ENCODE measurements around the gene GPR142.

Gene GPR142, protein sequence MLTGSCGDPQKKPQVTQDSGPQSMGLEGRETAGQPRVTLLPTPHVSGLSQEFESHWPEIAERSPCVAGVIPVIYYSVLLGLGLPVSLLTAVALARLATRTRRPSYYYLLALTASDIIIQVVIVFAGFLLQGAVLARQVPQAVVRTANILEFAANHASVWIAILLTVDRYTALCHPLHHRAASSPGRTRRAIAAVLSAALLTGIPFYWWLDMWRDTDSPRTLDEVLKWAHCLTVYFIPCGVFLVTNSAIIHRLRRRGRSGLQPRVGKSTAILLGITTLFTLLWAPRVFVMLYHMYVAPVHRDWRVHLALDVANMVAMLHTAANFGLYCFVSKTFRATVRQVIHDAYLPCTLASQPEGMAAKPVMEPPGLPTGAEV

DNA sequence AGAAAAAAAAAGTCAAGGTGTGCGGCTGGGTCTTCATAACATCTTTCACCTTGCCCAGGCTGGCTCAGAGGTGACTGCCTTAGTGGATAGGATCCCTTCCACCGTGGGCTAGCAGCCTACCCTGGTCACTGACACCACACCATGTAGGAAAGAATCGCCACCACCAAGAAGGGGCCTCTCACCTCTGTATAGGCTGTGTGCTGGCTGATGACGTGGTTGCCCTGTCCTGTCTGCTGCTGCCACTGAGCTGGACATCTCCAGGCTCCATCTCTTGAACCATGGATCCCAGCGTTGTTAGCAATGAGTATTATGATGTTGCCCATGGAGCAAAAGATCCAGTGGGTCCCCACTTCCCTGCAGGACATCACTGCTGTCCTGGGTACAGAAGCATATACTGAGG is at the start of gene GPR142:
GPR142 (plus strand) TSS at position 301 of the 400 bp plus-strand sequence. CDS start 2,035 bp downstream, outside the sequence.
- DNase-seq (ENCODE audit: low spot score in 2 of 2) (no peak), ATAC-seq (no peak)
- peak within 1 kb of the TSS; percentile 56 for H3K4me3 Mint-ChIP-seq
- peaks cover 5% of the 10 kb centered on the region for H3K36me3 Mint-ChIP-seq
- H3K9me3 Mint-ChIP-seq = no peaks in the 10 kb centered on the region
- H3K4me1 Mint-ChIP-seq = peaks cover 18% of the 10 kb centered on the region
- H3K27ac Mint-ChIP-seq = no peak within 1 kb of the TSS

DNA sequence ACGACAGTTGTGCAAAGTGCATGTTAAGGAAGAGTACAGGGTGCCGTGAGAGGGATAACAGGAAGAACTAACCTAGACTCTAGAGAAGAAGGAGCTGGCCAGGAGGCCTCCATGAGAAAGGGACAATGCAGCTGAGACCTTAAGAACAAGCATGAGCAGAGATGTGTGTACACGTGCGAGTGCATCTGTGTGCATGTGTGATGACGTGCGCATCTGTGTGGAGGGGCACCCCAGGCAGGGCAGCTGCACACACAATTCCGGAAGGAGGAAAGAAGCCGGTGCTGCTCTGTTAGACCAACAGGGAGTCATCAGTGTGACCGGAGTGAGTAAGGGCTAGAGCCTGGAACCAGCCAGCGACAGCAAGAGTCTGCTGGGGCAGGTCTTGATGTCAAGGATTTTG is 48.9 kb upstream of the GPR142 start:
- Mint-ChIP-seq H3K36me3 (no peaks in the 10 kb centered on the region), H3K27ac (no peak overlapping the region), H3K4me3 (no peak overlapping the region), H3K4me1 (no peaks in the 10 kb centered on the region), H3K9me3 (no peaks in the 10 kb centered on the region)
- ATAC-seq = no peak
- no peak for DNase-seq (ENCODE audit: low spot score in 2 of 2)

DNA sequence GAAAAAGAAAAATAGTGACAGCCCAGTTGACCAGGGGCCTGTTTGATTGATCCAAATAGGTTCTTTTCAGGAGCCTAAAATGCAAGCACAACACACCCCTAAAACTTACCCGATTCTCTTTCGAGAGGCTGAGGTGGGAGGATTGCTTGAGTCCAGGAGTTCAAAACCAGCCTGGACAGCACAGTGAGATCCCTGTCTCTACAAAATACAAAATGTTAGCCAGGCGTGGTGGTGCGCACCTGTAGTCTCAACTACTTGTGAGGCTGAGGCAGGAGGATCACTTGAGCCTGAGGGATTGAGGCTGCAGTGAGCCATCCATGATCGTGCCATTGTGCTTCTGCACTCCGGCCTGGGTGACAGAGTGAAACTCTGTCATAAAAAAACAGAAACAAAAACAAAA is 42.8 kb upstream of the GPR142 start:
- Mint-ChIP-seq H3K36me3 (no peaks in the 10 kb centered on the region), H3K27ac (peak overlapping the region; percentile 86), H3K4me3 (no peak overlapping the region), H3K4me1 (peaks cover 29% of the 10 kb centered on the region), H3K9me3 (no peaks in the 10 kb centered on the region)
- ATAC-seq = no peak
- no peak for DNase-seq (ENCODE audit: low spot score in 2 of 2)

DNA sequence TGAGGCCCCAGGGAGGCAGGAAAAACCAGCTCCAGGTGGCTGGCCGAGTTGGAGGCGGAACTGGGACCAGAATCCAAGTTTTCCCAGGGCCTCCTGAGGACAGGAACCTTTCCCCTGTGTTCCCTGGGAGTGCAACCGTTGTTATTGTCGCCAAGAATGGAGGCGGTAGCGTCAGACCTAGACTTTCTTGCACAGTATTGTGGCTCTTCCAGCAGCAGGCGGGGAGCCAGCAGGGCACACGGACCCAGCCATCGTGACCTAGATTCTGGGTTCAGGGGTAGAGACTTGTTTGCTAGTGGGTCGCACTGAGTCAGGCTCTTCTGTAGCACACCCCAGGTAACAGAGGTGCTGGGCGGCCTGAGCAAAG is 41.9 kb upstream of the GPR142 start:
- Mint-ChIP-seq H3K9me3 (no peaks in the 10 kb centered on the region), H3K36me3 (no peaks in the 10 kb centered on the region), H3K27ac (no peak overlapping the region), H3K4me3 (peak overlapping the region; percentile 57), H3K4me1 (peaks cover 32% of the 10 kb centered on the region)
- ATAC-seq (peak; percentile 44), DNase-seq (ENCODE audit: low spot score in 2 of 2) (no peak)

DNA sequence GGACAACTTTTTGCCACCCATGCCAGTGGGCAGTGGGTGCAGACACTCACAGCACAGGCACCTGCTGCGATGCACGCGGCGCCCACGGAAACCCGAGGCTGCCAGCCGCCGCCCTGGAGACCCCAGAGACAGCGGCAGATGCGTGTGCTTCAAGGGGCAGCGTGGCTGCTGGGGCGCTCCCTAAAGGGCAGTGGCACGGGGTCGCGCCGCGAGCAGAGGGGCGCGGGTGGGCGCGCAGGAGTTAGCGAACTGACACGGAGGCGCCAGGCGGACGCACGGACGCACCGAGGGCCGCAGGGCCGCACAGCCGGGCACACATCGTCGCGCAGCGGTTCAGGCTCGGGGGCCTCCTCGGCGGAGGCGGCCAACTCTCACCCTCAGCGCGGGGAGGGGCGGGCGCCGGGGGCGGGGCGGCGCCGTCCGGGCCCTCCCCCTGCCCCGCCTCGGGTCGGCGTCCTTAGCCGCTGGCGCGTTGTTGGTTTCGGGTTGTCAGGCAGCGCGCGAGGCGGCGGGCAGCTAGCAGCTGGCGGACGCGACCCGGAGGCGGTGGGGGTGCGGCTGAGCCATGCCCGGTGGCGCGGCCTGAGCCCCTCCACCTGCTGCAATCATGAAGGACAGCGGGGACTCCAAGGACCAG is 41.4 kb upstream of the GPR142 start, which contains the start of gene KIF19:
KIF19 (plus strand) TSS at position 484 of the 637 bp plus-strand sequence; CDS start at position 608, 124 bp downstream.
- no peak within 1 kb of the TSS for H3K27ac Mint-ChIP-seq
- H3K36me3 Mint-ChIP-seq = no peaks in the 10 kb centered on the region

DNA sequence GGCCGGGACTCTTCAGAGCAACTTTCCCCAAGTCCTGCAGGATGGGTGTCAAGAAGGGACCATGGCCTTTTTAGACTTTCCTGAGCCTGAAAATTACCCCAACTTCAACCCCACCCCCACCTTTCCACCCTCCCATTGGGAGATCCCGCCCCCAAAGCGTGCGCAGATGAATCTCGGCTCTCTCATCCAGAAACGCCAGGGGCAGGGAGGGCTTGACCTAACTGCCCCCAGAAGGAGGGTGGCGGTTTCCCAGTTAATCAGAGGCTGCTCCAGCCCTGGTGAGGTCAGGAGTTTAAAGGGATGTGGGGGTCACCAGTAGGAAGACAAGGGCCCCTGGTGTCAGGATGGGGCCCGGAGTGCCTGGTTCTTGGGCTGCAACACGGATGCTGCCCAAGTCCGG is 40.8 kb upstream of the GPR142 start:
- Mint-ChIP-seq H3K36me3 (no peaks in the 10 kb centered on the region), H3K27ac (no peak overlapping the region), H3K4me3 (peak overlapping the region; percentile 57), H3K9me3 (no peaks in the 10 kb centered on the region), H3K4me1 (peaks cover 32% of the 10 kb centered on the region)
- no peak for DNase-seq (ENCODE audit: low spot score in 2 of 2)
- no peak for ATAC-seq

More for the DNA sequence above, 41.4 kb upstream of the GPR142 start, which contains the start of gene KIF19:
- DNase-seq (ENCODE audit: low spot score in 2 of 2) = peak; percentile 57 to 72
- no peaks in the 10 kb centered on the region for H3K9me3 Mint-ChIP-seq
- H3K4me3 Mint-ChIP-seq = peak within 1 kb of the TSS; percentile 57
- peaks cover 32% of the 10 kb centered on the region for H3K4me1 Mint-ChIP-seq
- peak; percentile 92 for ATAC-seq

DNA sequence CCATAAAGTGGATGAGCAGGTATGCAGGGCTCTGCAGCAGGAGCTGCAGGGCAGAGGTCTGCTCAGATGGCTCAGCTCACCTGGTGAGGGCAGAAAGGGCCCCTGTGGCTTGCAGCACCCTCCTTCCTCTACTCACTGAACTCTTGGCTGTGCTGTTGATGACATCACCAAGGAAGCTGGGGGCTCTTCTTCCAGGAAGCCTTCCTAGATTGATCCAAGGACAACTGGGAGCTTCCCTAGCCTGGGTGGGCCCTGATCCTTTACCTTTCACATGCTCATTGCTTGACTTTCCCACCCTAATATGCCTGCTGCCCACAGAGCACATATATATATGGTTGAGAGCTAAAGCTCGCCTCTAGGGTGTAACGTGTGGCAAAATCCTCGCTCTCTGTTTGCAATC is 38.8 kb upstream of the GPR142 start:
- no peak for DNase-seq (ENCODE audit: low spot score in 2 of 2)
- ATAC-seq = no peak
- no peak overlapping the region for H3K4me3 Mint-ChIP-seq
- no peaks in the 10 kb centered on the region for H3K36me3 Mint-ChIP-seq
- H3K9me3 Mint-ChIP-seq = no peaks in the 10 kb centered on the region
- H3K27ac Mint-ChIP-seq = peak overlapping the region; percentile 78
- peaks cover 32% of the 10 kb centered on the region for H3K4me1 Mint-ChIP-seq

DNA sequence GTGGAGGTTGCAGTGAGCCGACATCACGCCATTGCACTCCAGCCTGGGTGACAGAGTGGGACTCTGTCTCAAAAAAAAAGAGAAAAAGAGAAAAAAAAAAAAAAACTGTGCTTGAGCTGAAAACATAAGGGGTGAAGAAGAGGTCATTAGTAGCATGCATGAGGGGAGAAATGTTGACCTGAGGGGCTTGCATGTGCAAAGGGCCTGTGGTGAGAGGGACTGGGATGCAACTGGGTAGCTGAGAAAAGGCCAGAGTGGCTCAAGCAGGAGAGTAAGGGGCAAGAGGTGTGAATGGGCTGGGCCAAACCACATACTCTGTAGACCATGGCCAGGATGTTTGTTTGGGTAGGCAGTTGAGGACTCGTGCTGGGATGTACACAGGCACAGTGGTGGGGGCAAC is 37.9 kb upstream of the GPR142 start:
- no peaks in the 10 kb centered on the region for H3K9me3 Mint-ChIP-seq
- DNase-seq (ENCODE audit: low spot score in 2 of 2) = no peak
- H3K4me1 Mint-ChIP-seq = peaks cover 32% of the 10 kb centered on the region
- no peak for ATAC-seq
- no peaks in the 10 kb centered on the region for H3K36me3 Mint-ChIP-seq
- peak overlapping the region; percentile 78 for H3K27ac Mint-ChIP-seq
- no peak overlapping the region for H3K4me3 Mint-ChIP-seq

DNA sequence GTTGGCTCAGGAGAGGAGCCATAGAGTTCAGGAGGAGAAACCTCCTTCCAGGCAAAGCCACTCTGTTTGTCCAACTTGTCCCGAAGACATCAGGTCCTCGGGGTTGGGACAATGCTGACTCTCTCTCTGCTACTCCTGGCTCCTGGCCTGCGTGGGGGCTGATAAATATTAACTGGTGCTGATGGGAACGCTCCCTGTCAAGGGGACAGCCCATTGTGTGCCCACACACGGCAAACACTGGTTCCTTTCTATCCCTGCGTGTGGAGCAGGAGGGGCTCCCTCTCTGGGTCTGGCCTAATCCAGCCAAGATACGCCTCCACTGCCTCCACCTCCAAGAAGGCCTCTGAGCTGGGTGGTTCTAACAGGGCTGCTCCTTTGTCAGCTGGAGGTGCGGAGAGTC is 36.9 kb upstream of the GPR142 start:
- Mint-ChIP-seq H3K9me3 (no peaks in the 10 kb centered on the region), H3K4me1 (peaks cover 26% of the 10 kb centered on the region), H3K4me3 (no peak overlapping the region), H3K27ac (no peak overlapping the region), H3K36me3 (no peaks in the 10 kb centered on the region)
- ATAC-seq = no peak
- no peak for DNase-seq (ENCODE audit: low spot score in 2 of 2)

DNA sequence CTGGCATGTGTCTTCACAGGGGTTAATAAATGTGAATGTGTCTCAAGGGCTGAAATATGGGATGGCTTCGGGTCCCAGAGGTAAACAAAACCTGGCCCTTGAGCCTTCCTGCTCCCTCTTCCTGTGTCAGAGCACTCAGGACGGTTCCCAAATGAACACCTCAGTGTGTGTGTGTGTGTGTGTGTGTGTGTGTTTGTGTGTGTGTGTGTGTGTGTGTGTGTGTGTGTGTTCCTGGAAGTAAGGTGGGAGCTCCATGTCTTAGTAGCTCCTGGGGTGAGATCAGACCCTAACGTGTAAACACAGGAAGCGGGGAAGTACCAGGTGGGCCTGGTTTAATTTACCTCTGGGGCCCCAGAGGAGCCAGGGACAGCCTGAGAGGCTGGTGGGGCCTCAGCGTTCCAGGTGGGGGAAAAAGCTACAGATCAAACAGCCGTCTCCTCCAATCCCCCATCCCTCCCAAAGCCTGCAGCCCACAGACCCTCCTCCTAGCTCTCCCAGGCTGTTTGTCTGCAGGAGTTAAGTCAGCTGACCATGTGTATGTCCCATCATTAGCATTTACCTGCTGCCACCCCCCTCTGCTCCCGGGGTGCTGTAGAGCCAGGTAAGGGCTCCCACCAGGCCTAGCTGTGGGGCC is 35.2 kb upstream of the GPR142 start:
- Mint-ChIP-seq H3K9me3 (no peaks in the 10 kb centered on the region), H3K36me3 (no peaks in the 10 kb centered on the region), H3K4me1 (peaks cover 16% of the 10 kb centered on the region), H3K27ac (peak overlapping the region; percentile 55), H3K4me3 (no peak overlapping the region)
- no peak for DNase-seq (ENCODE audit: low spot score in 2 of 2)
- ATAC-seq = no peak

DNA sequence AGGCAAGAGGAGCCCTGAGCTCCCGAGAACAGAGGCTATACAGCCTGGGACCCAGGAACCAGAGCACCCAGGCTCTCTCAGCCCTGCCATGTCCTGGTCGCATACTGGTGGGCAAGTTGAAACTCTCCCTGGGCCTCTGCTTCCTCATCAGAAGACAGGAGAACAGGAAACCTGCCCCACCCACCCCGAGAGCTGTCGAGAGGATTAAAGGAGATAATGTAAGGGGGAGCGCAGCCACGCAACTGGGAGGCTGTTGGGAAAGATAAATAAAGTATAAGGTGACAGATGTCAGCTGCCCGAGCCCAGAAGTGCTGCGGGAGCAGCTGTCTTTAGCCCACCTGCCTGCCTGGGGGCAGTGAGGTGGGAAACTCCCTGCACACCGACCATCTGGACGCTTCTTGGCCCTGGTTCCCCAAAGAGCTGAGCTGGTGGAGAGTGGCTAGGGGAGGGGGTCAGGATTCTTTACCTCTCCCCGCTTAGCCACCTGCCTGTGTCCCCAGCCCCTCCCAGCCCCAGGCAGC is 34.5 kb upstream of the GPR142 start:
- H3K9me3 Mint-ChIP-seq = no peaks in the 10 kb centered on the region
- H3K27ac Mint-ChIP-seq = peak overlapping the region; percentile 55
- no peak for DNase-seq (ENCODE audit: low spot score in 2 of 2)
- ATAC-seq = no peak
- no peak overlapping the region for H3K4me3 Mint-ChIP-seq
- H3K4me1 Mint-ChIP-seq = peaks cover 16% of the 10 kb centered on the region
- no peaks in the 10 kb centered on the region for H3K36me3 Mint-ChIP-seq

DNA sequence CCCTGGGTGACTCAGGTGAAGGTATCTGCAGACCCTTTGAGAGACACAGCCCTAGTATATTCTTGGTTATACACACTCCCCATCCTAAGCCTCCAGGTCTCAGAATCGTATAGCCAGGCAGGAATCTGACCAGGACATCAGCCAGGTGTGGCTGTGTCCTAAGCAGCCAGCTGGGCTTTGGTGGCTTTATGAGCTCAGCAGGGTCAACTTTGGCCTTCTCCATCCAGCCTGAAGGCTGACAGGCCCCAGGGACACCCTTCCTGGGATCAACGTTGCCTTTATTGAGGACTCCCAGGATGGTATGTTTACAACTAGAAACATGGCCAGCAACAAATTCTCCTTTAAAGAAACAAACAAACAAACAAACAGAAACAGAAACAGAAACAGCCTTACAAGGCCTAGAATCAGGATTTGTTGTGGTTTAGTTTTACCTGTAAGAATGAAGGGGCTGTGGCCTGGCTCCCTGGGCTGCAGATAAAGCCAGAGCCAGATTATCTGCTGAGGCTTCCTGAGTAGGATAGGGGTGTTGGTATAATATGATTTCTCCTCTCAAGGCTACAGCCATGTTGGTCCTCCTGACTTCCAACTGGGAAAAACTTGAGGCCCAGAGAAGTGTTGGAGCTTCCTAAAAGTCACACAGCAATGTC is 32.8 kb upstream of the GPR142 start:
- DNase-seq (ENCODE audit: low spot score in 2 of 2) (no peak), ATAC-seq (no peak)
- Mint-ChIP-seq H3K27ac (no peak overlapping the region), H3K4me3 (no peak overlapping the region), H3K36me3 (no peaks in the 10 kb centered on the region), H3K4me1 (peaks cover 3% of the 10 kb centered on the region), H3K9me3 (no peaks in the 10 kb centered on the region)

DNA sequence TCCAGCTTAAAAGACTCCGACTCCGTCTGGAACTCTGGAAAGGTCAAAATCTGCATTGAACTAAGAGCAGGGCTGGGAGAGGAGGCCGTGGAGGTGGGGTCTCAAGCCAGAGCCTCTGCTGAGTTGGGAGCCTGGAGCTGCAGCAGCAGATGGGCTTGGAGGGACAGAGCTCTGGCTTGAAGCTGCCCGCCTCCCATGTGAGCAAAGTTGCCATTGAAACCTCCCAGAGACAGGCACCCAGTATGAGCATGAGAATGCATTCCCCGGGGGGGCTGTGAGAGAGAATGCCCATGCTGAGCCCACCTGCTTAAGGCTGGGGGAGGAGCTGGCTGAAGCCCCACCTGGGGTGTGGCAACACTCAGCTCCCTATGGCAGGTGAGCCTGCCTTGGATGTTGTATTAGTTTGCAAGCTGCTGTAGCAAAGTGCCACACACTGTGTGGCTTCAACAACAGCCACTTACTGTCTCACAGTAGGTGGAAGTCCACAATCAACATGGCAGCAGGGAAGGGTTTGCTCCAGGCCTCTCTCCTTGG is 31.7 kb upstream of the GPR142 start:
- ATAC-seq = no peak
- no peak overlapping the region for H3K4me3 Mint-ChIP-seq

DNA sequence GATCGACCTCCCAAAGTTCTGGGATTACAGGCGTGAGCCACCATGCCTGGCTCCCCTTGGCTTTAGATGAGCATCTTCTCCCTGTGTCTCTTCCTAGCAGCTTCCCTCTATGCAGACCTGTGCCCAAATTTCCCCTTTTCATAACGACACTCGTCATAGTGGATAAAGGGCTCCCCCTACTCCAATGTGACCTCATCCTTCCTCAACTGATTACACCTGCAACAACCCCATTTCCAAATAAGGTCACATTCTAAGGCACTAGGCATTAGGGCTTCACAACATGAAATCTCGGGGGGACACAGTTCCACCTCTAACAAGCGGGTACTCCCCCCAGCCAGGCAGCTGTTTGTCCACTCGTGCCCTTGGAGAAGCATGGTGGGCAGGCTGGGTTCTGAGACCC is 31.0 kb upstream of the GPR142 start:
- no peaks in the 10 kb centered on the region for H3K9me3 Mint-ChIP-seq
- H3K4me1 Mint-ChIP-seq = no peaks in the 10 kb centered on the region
- H3K27ac Mint-ChIP-seq = no peak overlapping the region
- H3K36me3 Mint-ChIP-seq = no peaks in the 10 kb centered on the region
- H3K4me3 Mint-ChIP-seq = no peak overlapping the region
- ATAC-seq (no peak), DNase-seq (ENCODE audit: low spot score in 2 of 2) (no peak)

More for the DNA sequence above, 31.7 kb upstream of the GPR142 start:
- DNase-seq (ENCODE audit: low spot score in 2 of 2) = no peak
- no peak overlapping the region for H3K27ac Mint-ChIP-seq
- no peaks in the 10 kb centered on the region for H3K36me3 Mint-ChIP-seq
- no peaks in the 10 kb centered on the region for H3K9me3 Mint-ChIP-seq
- no peaks in the 10 kb centered on the region for H3K4me1 Mint-ChIP-seq

Measured in stimulated activated effector memory CD8-positive, alpha-beta T cell treated with anti-CD3 and anti-CD28 coated beads, Interleukin-12 subunit alpha, Interleukin-12 subunit beta, amount 100 ng/mL, for 72 hours (primary cell).